OCI-LY1 (cell line): ENCODE results near the gene HECTD1.

Experiments used
- EZH2 ChIP-seq: fragments of 200-600 bp; sonication (generic), shearing (Covaris generic); IDR thresholded peaks from 2 replicates; pipeline ENCODE4 v1.8.0; 2017; ENCODE audit warnings: borderline replicate concordance, mixed run types, mild to moderate bottlenecking, antibody characterized with exemption, low read length, moderate library complexity, mixed read lengths
- TF ChIP-seq, protein P1 (sequence below): fragments of 200-600 bp; sonication (generic), shearing (Covaris generic); IDR thresholded peaks from 2 replicates; pipeline ENCODE4 v1.5.1; 2017; ENCODE audit warnings: mild to moderate bottlenecking, antibody characterized with exemption, low read length, moderate library complexity, mixed read lengths

- TF ChIP-seq, protein P1, sequence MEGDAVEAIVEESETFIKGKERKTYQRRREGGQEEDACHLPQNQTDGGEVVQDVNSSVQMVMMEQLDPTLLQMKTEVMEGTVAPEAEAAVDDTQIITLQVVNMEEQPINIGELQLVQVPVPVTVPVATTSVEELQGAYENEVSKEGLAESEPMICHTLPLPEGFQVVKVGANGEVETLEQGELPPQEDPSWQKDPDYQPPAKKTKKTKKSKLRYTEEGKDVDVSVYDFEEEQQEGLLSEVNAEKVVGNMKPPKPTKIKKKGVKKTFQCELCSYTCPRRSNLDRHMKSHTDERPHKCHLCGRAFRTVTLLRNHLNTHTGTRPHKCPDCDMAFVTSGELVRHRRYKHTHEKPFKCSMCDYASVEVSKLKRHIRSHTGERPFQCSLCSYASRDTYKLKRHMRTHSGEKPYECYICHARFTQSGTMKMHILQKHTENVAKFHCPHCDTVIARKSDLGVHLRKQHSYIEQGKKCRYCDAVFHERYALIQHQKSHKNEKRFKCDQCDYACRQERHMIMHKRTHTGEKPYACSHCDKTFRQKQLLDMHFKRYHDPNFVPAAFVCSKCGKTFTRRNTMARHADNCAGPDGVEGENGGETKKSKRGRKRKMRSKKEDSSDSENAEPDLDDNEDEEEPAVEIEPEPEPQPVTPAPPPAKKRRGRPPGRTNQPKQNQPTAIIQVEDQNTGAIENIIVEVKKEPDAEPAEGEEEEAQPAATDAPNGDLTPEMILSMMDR = no peak
- no peak for TF ChIP-seq EZH2
Observed at GRCh38 chr14:31229638-31230572, 22.3 kb upstream of the HECTD1 start.
